ENCODE data around the gene ID2.

ID2 gene

GRCh38 chr2:8636721-8637636 is 44.9 kb upstream of the ID2 start:
- no peak for DNase-seq (ENCODE audit: low spot score)
- TF ChIP-seq CTCF (IDR thresholded peaks at IDR 0.05; ENCODE audit: extremely low read depth, missing control alignments) = no peak

GRCh38 chr2:8638327-8638726 is 43.5 kb upstream of the ID2 start:
- TF ChIP-seq CTCF (IDR thresholded peaks at IDR 0.05; ENCODE audit: extremely low read depth, missing control alignments) = no peak
- DNase-seq (ENCODE audit: low spot score) = no peak

GRCh38 chr2:8639122-8639635 is 42.7 kb upstream of the ID2 start:
- no peak for DNase-seq (ENCODE audit: low spot score)
- TF ChIP-seq CTCF (IDR thresholded peaks at IDR 0.05; ENCODE audit: extremely low read depth, missing control alignments) = no peak

- TF ChIP-seq CTCF (IDR thresholded peaks at IDR 0.05; ENCODE audit: extremely low read depth, missing control alignments) = no peak
- DNase-seq (ENCODE audit: low spot score) = no peak
Measured at GRCh38 chr2:8640498-8640897, 41.4 kb upstream of the ID2 start.

- TF ChIP-seq CTCF (IDR thresholded peaks at IDR 0.05; ENCODE audit: extremely low read depth, missing control alignments) = no peak
- DNase-seq (ENCODE audit: low spot score) = no peak
Measured at GRCh38 chr2:8641301-8641965, 40.4 kb upstream of the ID2 start.

GRCh38 chr2:8642366-8643068 is 39.3 kb upstream of the ID2 start:
- DNase-seq (ENCODE audit: low spot score) = no peak
- no peak for TF ChIP-seq CTCF (IDR thresholded peaks at IDR 0.05; ENCODE audit: extremely low read depth, missing control alignments)

All from GM20000 (cell line).